HG03378 (cell line): Measurements from ENCODE around the gene OGFOD2.

ENCODE experiments used
- ATAC-seq: cut with Tn5 transposase; IDR thresholded peaks from one replicate; pipeline ENCODE4 v1.9.1; 2021; ENCODE audit warnings: mild to moderate bottlenecking, moderate library complexity; ENCODE audit not compliant: unreplicated experiment

OGFOD2 gene

DNA sequence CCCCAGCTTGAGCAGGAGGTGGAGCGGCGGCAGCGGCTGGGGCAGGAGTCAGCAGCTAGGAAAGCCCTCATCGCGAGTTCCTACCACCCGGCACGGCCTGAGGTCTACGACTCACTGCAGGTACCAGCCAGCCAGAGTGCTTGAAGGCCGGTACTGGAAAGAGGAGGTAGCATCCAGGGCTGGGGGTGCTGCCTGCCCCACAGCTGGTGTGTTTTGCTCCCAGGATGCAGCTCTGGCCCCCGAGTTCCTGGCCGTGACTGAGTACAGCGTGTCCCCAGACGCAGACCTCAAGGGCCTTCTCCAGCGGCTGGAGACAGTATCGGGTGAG lies 1.6 kb downstream of the OGFOD2 start:
- no peak for ATAC-seq

DNA sequence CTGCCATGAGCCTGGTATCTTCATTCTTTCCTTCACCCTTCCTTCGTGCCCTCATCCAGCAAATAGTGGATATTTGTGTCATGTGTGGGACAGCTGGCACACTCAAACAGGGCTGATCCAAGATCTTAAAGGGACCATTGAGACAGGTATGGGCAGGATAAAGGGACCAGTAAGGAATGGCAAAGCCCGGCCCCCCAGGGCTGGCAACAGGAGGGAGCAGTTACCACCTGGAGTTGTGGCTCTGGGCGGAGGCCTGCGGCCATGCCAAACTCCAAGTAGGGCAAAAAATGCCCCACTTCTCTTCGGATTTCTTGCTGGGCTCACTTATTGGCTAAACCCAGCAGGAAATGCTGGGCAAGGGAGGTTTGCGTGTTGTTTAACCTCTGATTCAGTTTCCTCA lies 2.1 kb downstream of the OGFOD2 start:
- ATAC-seq, result no peak

DNA sequence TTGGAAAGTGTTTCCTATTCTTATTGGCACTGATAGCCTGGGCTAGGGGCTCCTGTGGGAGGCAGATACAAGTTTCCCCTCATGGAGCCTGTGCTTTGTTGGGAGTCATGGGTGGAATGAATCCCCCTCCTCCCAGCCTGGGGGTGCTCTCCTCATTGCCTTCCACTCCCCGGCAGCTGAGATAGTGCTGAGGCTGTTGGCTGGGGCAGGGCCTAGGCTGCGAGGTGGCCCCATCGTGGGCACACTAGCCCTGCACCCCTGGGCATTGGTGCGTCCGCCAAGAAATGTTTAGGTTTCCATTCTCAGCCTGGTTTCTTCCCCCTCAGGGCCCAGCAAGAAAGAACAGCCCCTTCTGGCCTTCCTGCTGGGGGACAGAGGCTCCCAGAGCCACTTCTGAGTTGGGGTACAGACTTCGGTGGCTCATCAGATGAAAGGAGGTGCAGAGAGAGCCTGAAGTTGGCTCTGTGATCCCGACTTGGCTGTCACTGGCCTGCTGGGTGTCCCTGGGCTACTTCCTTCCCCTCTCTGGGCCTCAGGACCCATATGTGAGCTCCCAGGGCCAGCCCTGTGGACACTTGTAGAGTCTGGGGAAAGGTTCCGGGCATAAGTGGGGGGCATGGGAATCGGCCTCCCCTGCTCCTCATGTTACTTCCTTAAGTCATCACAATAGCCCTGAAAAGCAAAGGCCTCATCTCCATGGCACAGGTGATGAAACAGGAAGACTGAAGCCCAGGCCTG lies 2.8 kb downstream of the OGFOD2 start:
- ATAC-seq, result no peak

DNA sequence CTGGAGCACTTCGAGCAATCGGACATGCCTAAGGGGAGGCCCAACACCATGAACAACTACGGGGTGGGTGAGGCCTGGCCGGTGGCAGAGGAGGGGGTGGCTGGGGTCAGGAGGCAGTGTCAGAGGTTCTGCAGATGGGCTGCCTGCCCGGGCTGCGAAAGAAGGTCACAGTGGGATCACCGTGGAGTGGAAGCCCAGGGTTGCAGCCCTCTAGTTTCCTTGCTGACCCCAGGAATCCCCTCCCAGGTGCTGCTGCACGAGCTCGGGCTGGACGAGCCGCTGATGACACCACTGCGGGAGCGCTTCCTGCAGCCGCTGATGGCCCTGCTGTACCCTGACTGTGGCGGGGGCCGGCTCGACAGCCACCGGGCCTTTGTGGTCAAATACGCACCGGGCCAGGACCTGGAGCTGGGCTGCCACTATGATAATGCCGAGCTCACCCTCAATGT lies 3.5 kb downstream of the OGFOD2 start:
- no peak for ATAC-seq

DNA sequence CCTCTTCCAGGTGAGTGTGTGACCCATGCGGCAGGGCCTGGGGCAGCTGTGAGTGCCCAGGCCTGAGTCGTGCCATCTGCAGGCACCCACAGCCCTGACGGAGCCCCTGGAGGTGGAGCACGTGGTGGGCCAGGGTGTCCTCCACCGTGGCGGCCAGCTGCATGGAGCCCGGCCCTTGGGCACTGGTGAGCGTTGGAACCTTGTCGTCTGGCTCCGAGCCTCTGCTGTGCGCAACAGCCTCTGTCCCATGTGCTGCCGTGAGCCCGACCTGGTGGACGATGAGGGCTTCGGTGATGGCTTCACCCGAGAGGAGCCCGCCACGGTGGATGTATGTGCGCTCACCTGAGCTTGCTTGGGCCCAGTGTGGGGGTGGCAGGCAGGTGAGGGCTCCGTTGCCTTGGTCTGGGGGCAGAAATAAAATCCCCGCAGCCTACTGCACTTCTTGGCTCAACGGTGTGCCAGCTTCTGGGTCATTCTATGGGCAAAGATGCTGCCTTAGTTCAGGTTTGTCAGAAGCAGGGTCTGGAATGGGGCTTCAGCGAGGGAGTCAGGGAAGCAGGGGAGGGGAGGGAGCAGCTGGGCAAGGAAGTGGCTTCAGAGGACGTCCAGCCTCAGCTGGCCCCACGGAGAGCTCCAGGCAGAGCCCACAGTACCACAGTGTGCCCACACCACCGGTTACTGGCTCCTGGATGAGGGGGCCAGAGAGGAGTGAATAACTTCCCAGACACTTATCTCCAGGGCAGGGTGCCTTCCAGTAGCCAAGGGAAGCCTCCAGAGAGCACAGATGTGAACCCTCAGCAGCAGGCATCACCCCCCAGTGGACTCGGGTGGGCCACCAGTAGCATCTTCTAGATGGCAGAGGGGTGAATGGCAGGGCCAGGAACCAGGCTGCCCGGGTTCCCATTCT lies 4.2 kb downstream of the OGFOD2 start:
- no peak for ATAC-seq

DNA sequence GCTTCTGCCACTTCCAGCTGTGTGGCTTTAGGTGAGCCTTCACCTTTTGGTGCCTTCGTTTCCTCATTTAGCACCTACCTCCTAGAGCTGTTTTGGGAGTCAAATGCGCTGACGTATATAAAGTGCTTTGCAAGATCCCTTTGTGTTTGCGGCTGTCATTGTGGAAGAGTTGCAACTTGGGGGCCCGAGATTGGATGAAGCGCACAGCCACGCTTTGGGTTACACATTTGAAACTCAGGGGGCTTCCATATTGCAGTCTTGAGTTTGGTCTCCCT lies 4.8 kb downstream of the OGFOD2 start:
- ATAC-seq, result no peak

DNA sequence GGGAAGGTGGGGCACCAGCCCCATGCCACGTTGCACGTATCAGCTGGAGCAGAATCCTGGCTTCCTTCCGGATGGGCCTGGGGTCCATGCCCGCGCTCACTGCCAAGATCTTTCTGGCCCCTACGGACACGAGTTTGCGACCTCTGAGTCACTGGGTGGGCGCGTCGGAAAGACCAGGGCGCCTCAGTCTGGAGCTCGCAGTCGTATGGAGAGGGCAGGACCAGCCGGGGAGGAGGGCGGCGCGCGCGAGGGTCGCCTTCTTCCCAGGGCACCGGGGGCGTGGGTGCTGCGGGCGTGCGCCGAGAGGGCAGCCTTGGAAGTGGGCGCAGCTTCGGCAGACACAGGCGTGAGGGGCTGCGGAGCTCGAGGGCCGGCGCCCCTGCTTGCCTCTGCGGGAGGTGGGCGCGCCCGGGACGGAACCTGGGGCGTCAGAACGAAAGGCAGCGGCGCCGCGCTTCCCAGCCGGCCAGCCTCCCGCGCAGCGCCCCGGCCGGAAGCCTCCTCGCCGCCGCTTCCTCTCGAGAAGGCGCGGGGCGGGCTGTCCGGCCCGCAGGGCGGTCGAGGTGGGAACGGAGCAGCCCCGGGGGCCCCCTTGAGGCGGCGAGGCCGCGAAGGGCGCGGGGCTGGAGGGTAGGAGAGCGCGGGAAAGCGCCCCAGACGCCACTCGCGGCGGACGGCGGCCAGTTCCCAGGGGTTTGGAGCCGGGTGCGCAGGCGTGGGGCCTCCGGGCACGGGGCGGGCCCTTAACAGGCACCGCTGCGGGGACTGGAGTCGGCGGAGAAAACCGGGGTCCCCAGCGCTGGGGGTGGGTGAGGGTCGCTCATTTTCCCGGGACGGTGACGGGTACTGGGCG lies 5.4 kb downstream of the OGFOD2 start, which contains the start of gene ARL6IP4:
Gene ARL6IP4 (plus strand): TSS at position 499 of the 853 bp plus-strand sequence. CDS start 459 bp downstream, outside the sequence.
- ATAC-seq, result no peak

DNA sequence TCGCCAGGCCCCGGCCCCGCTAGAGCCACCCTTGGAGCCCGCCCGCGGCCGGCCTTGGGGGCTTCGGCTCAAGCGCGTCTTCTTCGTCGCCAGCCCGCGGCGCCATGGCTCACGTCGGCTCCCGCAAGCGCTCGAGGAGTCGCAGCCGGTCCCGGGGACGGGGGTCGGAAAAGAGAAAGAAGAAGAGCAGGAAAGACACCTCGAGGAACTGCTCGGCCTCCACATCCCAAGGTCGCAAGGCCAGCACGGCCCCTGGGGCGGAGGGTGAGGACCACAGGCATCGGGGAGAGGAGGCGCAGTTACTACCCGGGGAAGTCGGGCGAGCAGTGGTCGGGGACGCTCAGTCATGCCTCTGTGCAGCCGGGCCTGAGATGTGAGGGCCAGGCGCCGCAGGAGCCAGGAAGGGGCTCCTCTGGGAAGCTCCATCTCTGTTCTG lies 6.0 kb downstream of the OGFOD2 start:
- ATAC-seq, result no peak

DNA sequence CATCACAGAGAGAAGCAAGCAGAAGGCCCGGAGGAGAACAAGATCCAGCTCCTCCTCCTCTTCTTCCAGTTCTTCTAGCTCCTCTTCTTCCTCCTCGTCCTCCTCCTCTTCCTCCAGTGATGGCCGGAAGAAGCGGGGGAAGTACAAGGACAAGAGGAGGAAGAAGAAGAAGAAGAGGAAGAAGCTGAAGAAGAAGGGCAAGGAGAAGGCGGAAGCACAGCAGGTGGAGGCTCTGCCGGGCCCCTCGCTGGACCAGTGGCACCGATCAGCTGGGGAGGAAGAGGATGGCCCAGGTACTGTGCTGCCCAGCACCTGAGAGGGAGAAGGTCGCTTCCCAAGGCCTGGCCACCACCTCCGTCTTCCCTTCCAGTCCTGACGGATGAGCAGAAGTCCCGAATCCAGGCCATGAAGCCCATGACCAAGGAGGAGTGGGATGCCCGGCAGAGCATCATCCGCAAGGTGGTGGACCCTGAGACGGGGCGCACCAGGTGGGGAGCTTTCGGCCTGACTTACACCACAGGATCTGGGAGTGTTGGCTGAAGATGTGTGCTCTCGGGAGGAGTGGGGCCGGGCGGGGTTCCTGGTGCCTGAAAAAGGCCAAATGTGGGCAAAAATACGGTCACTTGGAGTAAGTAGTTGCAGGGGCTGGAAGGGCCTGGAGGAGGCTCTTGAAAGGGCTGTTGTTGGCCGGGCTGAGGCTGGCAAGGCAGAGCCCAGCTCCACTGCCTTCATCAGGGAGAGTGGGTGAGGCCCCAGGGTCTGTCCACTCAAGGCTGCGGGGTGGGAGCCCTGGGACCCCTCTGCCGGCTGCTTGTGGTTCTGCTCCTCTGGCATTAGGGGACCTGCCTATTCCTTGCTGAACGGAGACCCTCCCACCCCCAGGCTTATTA lies 6.8 kb downstream of the OGFOD2 start:
- no peak for ATAC-seq

DNA sequence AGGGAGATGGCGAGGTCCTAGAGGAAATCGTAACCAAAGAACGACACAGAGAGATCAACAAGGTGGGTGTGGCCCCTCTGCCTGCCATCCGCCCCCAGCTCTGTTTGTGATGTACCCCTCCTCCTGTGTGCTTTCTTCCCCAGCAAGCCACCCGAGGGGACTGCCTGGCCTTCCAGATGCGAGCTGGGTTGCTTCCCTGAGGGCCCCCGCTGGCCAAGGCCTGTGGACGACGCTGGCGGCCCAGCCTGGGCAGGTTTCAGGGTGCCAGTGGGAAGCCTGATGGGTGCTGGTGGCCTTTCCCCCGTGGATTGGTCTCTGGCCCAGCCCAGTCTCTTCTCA lies 7.4 kb downstream of the OGFOD2 start:
- no peak for ATAC-seq

DNA sequence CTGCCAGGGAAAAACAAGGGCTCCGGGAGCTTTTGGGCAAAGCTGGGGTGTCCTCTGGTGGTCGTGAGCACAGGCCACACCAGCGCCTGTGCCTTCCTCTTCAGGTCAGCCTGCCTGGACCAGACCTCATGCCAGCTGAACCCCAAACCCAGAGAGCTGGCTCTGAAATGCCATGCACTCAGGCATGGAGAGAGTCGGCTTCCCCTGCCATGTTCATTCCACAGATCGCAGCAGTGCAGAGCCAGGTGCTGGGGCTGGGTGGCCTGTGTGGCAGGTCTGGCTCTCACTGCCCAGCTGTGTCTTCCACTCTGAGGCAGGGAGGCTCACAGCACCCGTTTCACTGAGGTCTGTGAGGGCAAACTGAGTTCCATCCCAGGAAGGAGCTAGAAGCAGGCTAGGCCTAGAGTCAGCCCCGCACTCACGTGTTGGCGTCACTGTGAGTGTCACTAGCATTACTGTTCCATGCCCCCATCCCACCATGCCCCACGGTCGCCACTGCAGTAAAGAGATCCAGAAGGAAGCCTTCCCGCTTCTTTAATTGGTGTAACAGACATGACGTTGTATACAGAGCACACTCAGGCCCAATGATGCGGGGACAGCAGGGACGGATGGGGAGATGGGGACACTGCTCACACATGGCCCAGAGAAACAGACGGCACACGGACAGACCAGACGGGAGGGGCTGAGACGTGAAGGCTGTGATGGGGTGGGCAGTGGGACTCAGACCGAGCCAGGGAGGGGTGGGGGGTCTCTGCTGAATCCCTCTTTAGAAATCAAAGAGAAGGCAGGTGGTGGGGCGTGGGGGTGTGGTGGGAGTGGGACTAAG lies 8.1 kb downstream of the OGFOD2 start:
- no peak for ATAC-seq

DNA sequence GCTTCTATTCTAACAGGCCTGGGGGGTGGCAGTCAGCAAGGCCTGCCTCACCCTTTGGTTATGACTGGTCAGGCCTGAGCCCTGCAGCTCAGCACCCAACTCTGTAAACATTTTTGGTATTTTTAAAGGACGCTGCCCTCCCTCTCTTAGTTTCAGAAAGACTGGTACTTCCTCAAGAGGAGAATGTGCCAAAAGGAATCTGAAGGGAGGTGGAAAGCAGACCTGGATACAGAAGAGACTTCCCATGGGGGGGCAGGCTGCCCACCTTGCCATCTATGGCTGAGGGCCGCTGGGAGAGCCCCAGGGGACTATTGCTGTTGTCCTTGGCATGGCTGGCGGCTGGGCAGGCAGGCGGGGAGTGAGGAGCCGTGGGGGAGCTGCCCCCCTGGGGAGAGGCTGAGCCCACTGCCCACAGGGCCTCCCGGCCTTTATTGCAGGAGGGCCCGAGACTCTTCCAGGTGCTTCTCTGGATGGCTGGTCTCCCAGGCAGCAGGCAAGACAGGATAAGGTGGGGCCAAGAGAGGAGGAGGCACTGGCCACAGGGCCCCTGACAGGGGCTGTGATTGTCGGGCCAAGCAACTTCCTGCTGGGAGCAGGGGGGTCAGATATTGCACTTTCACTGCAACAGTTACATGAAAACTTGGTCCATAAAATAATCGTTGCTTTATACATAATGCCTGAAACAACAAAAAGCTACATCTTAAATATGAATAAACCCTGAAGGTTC lies 8.9 kb downstream of the OGFOD2 start:
- no peak for ATAC-seq

DNA sequence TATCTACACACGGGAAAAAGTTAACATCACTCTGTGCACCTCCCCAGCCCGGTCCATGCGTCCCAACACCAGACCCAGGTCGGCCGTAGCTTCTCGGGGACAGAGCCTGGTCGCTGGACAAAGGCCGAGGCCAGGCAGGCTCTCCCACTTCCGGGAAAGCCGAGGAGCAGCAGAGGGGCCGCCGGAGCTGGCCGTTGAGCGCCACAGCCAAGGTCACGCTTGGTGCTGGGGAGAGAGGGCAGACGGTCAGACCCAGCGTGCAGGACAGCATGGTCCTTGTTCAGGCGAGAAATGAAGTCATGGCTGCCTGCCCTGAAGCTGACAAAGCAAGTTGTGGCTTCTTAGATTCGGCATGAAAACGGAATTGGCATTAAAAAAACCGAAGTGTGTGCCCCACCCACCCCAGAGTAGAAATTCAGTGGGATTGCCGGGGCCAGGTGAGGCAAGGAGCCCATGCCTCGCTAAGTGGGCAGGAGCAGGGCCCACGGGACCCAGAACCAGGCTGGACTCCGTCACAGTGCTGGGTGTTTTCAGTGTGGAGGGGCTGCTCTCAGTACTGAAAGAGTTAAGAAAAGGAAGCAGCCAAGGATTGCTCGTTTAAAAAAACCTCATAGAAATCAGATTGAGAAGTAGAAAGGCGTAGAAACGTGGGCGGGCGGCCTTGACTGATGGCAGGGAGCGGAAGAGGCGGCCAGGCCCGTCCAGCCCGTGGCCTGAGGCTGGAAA lies 9.7 kb downstream of the OGFOD2 start:
- ATAC-seq, result no peak

DNA sequence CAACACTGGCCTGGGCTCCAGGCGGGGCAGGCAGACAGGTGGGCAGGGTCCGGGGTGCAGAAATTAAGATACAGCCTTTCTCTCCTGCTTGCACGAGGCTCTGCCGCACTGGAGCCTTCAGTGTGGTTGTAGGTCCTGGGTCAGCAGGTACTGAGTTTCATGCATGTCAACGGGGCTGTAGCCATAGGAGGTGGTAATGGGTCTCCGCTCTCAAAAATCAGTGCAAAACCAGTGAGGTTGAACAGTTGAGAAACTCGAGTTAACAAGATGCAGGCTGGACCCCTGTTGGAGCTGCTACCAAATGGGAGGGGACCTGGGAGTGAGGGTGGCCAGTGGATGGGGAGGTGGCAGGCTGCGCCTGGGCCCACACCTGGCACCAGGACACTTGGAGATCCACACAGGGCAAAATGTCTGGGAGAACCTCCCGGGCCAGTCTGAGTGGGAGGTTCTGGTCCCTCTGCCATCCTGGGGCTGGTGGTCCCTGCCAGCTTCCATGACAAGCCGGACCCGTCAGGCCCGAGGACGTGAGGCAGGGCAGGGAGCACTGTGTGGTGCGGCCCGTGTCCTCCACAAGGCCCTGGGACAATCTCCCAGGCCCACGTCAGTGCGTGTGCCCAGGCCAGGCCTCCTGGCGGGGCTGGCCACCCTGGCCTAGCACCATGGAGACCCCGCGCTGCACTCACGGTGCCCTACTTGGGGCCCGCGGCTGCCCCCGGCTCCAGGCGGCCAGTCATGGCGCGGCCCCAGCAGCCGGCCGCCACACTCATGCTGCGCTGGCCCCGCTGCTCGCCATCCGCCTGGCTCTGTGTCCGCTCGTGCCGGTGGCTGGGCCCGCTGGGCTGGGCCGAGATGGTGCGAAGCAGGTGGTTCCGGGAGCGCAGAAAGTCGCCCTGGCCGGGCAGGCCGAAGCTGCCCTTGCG lies 10.6 kb downstream of the OGFOD2 start:
- ATAC-seq, result no peak

DNA sequence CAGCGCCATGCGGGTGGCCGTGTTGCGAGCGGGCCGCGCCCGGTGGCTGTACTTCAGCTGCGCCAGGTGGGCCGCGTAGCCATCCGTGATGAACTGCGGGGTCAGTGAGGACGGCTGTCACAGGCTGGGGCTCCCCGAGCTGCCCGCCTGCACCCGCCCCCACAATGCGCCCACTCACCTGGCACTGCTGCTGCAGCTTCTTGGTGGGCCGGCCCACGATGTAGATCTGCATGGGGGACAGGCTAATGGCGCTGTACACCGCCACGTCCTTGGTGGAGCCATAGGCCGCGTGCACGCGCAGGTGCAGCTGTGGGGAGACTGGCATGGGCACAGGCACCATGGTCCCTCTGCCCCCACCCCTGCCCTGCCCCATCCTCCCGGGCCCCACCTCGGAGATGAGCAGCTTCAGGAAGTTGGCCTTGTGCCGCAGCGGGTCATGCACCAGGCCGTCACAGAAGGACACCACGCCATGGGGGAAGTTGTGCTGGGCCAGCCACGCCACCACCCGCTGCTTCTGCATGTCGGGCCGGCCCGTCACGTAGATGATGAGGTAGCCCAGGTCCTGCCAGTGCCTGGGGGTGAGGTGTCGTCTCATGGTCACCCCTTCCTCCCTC lies 11.3 kb downstream of the OGFOD2 start:
- no peak for ATAC-seq

DNA sequence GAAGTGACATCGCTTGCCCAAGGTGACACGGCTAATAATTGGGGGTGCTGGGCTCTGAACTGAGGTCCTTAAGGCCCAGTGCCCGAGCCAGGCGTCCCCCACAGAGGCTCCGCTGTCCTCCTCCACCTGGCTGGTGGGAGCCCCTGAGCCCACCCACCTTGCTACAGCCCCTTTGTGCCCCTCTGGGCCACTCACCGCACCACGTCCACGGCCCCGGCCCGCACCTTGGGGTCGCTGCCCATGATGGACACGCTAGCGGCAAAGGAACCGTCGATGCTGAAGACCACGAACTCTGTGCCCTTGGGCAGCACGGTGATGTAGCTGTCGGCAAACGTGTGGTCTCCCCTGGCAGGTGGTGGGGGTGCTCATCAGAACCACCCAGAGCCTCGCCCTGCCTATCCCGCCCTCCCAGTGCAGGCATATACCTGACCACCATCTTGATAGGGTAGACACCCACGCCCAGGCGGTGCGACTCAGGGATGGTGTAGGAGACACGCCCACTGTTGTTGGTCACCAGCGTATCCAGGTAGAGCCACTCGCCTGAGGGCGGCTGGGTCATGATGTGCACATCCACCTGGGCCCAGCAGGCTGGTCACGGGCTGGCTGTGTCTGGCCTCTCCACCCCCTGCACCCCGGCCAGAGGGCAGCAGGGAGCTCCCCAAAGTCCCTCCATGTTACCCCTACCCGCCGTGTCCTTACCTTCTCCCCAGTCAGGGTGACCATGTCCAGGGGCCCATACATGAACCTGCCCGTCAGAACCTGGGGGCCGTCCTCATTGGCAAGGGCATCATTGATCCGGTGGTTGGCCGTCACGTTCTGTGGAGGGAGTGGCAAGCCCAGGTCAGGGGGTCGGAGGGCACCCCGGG lies 12.3 kb downstream of the OGFOD2 start:
- ATAC-seq, result no peak
